Mesendoderm (in vitro differentiated cells): ENCODE measurements around the gene PHF13.

Experiments
- DNase-seq: peaks from one replicate; pipeline ENCODE4 v3.0.0; 2013
- H2AK5ac ChIP-seq: 2 replicates; pipeline ENCODE4 v1.6.1; 2013; ENCODE audit warnings: low read length, inconsistent platforms
- H2BK120ac ChIP-seq: 2 replicates; pipeline ENCODE4 v1.6.1; 2013; ENCODE audit warnings: low read depth, mild to moderate bottlenecking, low read length, moderate library complexity, mixed read lengths
- H2BK15ac ChIP-seq: replicated peaks from 2 replicates; pipeline ENCODE4 v1.6.1; 2013; ENCODE audit warnings: low read depth, mild to moderate bottlenecking, moderate library complexity
- H2BK5ac ChIP-seq: 2 replicates; pipeline ENCODE4 v1.6.1; 2013; ENCODE audit warnings: low read length, inconsistent platforms
- H3K18ac ChIP-seq: 2 replicates; pipeline ENCODE4 v1.6.1; 2013; ENCODE audit warnings: mild to moderate bottlenecking, low read length, mixed read lengths
- H3K23ac ChIP-seq: one replicate; pipeline ENCODE4 v1.6.1; 2013; ENCODE audit warnings: low read length
- H3K27ac ChIP-seq: 2 replicates; pipeline ENCODE4 v1.5.1; 2013; ENCODE audit warnings: low read depth, mild to moderate bottlenecking, inconsistent platforms, low read length, moderate library complexity
- H3K27me3 ChIP-seq: 2 replicates; pipeline ENCODE4 v1.6.1; 2013; ENCODE audit warnings: low read length, control low read depth, mild to moderate bottlenecking, inconsistent platforms; ENCODE audit not compliant: insufficient read depth, poor library complexity
- H3K36me3 ChIP-seq: 2 replicates; pipeline ENCODE4 v1.6.1; 2013; ENCODE audit warnings: low read length, inconsistent platforms; ENCODE audit not compliant: control insufficient read depth, insufficient read depth
- H3K4ac ChIP-seq: one replicate; pipeline ENCODE4 v1.6.1; 2013; ENCODE audit warnings: low read depth, mild to moderate bottlenecking, low read length, moderate library complexity
- H3K4me1 ChIP-seq: 2 replicates; pipeline ENCODE4 v1.6.1; 2013; ENCODE audit warnings: low read depth, low read length, inconsistent platforms; ENCODE audit not compliant: control insufficient read depth
- H3K4me2 ChIP-seq: 2 replicates; pipeline ENCODE4 v1.6.1; 2013; ENCODE audit warnings: low read length
- H3K4me3 ChIP-seq: 2 replicates; pipeline ENCODE4 v1.5.1; 2013; ENCODE audit warnings: mild to moderate bottlenecking, low read length
- H3K56ac ChIP-seq: one replicate; pipeline ENCODE4 v1.6.1; 2013; ENCODE audit warnings: low read length
- H3K79me1 ChIP-seq: 2 replicates; pipeline ENCODE4 v1.6.1; 2013; ENCODE audit warnings: low read length, inconsistent platforms
- H3K79me2 ChIP-seq: 2 replicates; pipeline ENCODE4 v1.6.1; 2013; ENCODE audit warnings: mild to moderate bottlenecking, low read length; ENCODE audit not compliant: control insufficient read depth, insufficient read depth
- H3K9ac ChIP-seq: 2 replicates; pipeline ENCODE4 v1.6.1; 2013; ENCODE audit warnings: low read length, inconsistent platforms
- H4K5ac ChIP-seq: one replicate; pipeline ENCODE4 v1.6.1; 2013; ENCODE audit warnings: low read length
- H4K8ac ChIP-seq: one replicate; pipeline ENCODE4 v1.6.1; 2013; ENCODE audit warnings: low read depth, mild to moderate bottlenecking, control low read depth, low read length, moderate library complexity
- WGBS: extraction: QIAGEN DNeasy Blood & Tissue Kit; methylation state at CpG from one replicate; pipeline ENCODE4 v1.1.7; 2013; ENCODE audit warnings: low lambda C conversion rate, missing lambda C conversion rate; ENCODE audit not compliant: insufficient coverage; ENCODE audit errors: extremely low coverage; 5-methylcytosine and 5-hydroxymethylcytosine counted together

PHF13 gene

GRCh38 chr1:6580119-6580592 is 33.4 kb upstream of the PHF13 start:
- H2AK5ac ChIP-seq = no peak overlapping the region
- no peak for DNase-seq
- peak overlapping the region; percentile 81 for H3K9ac ChIP-seq
- no peaks in the 10 kb centered on the region for H3K36me3 ChIP-seq
- peak overlapping the region; percentile 88 for H3K56ac ChIP-seq
- no peak overlapping the region for H3K27ac ChIP-seq
- no peak overlapping the region for H2BK5ac ChIP-seq
- no peak overlapping the region for H2BK120ac ChIP-seq
- no peak overlapping the region for H3K4ac ChIP-seq
- no peak overlapping the region for H2BK15ac ChIP-seq
- no peak overlapping the region for H4K5ac ChIP-seq
- WGBS = no CpG with 5 or more reads among the region's 30 CpGs
- peaks cover 8% of the 10 kb centered on the region for H3K79me1 ChIP-seq
- peak overlapping the region; percentile 69 for H3K4me3 ChIP-seq
- no peak overlapping the region for H4K8ac ChIP-seq
- H3K4me2 ChIP-seq = peak overlapping the region; percentile 66
- H3K18ac ChIP-seq = no peak overlapping the region
- H3K27me3 ChIP-seq = no peaks in the 10 kb centered on the region
- peaks cover 3% of the 10 kb centered on the region for H3K4me1 ChIP-seq
- H3K23ac ChIP-seq = no peak overlapping the region
- peaks cover 3% of the 10 kb centered on the region for H3K79me2 ChIP-seq

GRCh38 chr1:6580593-6581409 is 32.7 kb upstream of the PHF13 start:
- Histone ChIP-seq H2BK120ac (no peak overlapping the region), H3K4me1 (peaks cover 3% of the 10 kb centered on the region), H3K27me3 (no peaks in the 10 kb centered on the region), H2BK15ac (no peak overlapping the region), H4K8ac (no peak overlapping the region), H3K4me3 (peak overlapping the region; percentile 69), H3K56ac (peak overlapping the region; percentile 88), H3K9ac (peak overlapping the region; percentile 81), H3K79me2 (peaks cover 3% of the 10 kb centered on the region), H3K36me3 (no peaks in the 10 kb centered on the region), H3K23ac (no peak overlapping the region), H3K79me1 (peaks cover 8% of the 10 kb centered on the region), H3K18ac (no peak overlapping the region), H2AK5ac (no peak overlapping the region), H3K4ac (no peak overlapping the region), H4K5ac (no peak overlapping the region), H2BK5ac (no peak overlapping the region), H3K27ac (no peak overlapping the region), H3K4me2 (peak overlapping the region; percentile 66)
- DNase-seq = peak; percentile 46
- no CpG with 5 or more reads among the region's 19 CpGs for WGBS

GRCh38 chr1:6581561-6582305 is 31.8 kb upstream of the PHF13 start:
- no peak overlapping the region for H3K18ac ChIP-seq
- no peak overlapping the region for H3K4ac ChIP-seq
- no peak overlapping the region for H3K56ac ChIP-seq
- H2BK120ac ChIP-seq = no peak overlapping the region
- no peak overlapping the region for H3K23ac ChIP-seq
- H3K4me2 ChIP-seq = no peak overlapping the region
- H3K27ac ChIP-seq = no peak overlapping the region
- no peak overlapping the region for H3K4me3 ChIP-seq
- no peak overlapping the region for H2BK15ac ChIP-seq
- peaks cover 3% of the 10 kb centered on the region for H3K4me1 ChIP-seq
- H3K27me3 ChIP-seq = no peaks in the 10 kb centered on the region
- H2BK5ac ChIP-seq = no peak overlapping the region
- H3K9ac ChIP-seq = no peak overlapping the region
- H3K36me3 ChIP-seq = no peaks in the 10 kb centered on the region
- H3K79me1 ChIP-seq = peaks cover 8% of the 10 kb centered on the region
- WGBS = no CpG with 5 or more reads among the region's 10 CpGs
- H3K79me2 ChIP-seq = peaks cover 3% of the 10 kb centered on the region
- no peak overlapping the region for H4K5ac ChIP-seq
- no peak overlapping the region for H2AK5ac ChIP-seq
- no peak overlapping the region for H4K8ac ChIP-seq
- no peak for DNase-seq

DNA sequence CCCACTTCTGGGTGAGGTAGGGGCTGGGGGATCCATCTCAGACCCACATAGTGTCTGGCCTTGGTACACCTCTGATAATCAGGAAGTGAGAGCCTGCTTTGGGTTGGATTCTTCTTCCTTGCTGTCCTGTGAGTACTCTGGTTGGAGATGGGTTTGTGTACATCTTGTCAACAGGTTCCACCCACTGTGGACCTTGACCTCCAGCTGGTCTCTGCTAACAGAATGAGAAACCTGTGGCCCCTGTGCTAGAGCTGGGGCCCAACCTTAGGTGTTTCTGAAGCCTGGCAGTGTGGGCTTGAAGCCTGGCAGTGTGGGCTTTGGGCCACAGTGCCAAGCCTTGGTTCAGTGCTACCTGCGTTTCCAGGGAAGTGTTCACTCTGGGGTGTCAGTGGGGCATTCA is 31.2 kb upstream of the PHF13 start:
- H3K36me3 ChIP-seq = no peaks in the 10 kb centered on the region
- H2BK15ac ChIP-seq = no peak overlapping the region
- no peak overlapping the region for H3K4me2 ChIP-seq
- H3K9ac ChIP-seq = no peak overlapping the region
- no peak overlapping the region for H3K27ac ChIP-seq
- H3K4me3 ChIP-seq = no peak overlapping the region
- no peak overlapping the region for H2BK120ac ChIP-seq
- no peak overlapping the region for H3K4ac ChIP-seq
- H3K79me2 ChIP-seq = peaks cover 3% of the 10 kb centered on the region
- no CpG with 5 or more reads among the region's 1 CpG for WGBS
- no peak overlapping the region for H3K18ac ChIP-seq
- no peak overlapping the region for H2AK5ac ChIP-seq
- no peak overlapping the region for H3K23ac ChIP-seq
- H4K8ac ChIP-seq = no peak overlapping the region
- DNase-seq = no peak
- no peak overlapping the region for H2BK5ac ChIP-seq
- peaks cover 8% of the 10 kb centered on the region for H3K79me1 ChIP-seq
- H4K5ac ChIP-seq = no peak overlapping the region
- H3K56ac ChIP-seq = no peak overlapping the region
- peaks cover 3% of the 10 kb centered on the region for H3K4me1 ChIP-seq
- no peaks in the 10 kb centered on the region for H3K27me3 ChIP-seq

DNA sequence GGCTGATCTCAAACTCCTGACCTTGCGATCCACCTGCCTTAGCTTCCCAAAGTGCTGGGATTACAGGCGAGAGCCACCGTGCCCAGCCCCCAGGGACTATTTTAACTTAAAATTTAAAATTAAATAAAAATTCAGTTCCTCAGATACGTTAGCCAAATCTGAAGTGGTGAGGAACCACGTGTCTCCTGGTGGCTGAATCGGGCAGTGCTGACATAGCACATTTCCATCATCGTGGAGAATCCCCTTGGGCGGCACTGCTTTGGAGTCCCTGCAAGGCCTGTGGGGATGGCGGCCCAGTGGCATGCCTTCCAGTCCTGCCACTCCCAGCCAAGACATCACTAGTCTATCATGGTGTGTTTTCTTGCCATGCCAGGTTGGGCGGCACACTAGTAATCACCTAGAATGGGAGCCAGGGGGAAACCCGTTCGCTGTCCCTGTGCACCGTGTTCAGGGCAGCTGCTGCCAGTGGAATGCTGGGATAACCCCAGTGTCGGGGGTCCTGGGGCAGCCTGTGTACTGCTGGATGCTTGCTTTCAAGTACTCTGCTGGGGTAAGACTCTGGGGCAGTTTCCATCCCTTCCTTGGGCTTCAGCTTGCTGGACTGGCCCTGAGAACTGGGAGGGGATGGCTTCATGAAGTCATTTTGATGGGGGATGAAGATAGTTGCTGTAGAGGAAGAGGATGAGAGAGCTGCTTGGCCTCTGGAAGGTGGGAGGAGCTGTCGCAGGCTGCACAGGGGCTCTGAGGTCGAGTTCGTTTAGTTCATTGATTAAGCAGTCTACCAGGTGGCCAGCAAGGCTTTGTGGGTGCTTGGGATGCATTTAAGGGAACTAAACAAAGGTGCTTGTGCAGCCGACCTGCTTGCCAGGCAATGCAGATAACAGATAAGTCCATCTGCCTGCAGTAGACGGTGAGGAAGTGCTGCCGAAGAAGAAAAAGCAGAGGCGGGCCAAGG is 29.1 kb upstream of the PHF13 start:
- Histone ChIP-seq H4K5ac (no peak overlapping the region), H3K27me3 (no peaks in the 10 kb centered on the region), H2BK5ac (no peak overlapping the region), H3K4me3 (no peak overlapping the region), H2AK5ac (no peak overlapping the region), H3K4ac (no peak overlapping the region), H3K79me1 (peaks cover 8% of the 10 kb centered on the region), H2BK120ac (no peak overlapping the region), H3K36me3 (no peaks in the 10 kb centered on the region), H3K27ac (no peak overlapping the region), H3K56ac (no peak overlapping the region), H3K23ac (no peak overlapping the region), H4K8ac (no peak overlapping the region), H3K79me2 (peaks cover 3% of the 10 kb centered on the region), H3K4me1 (peaks cover under 1% of the 10 kb centered on the region), H2BK15ac (no peak overlapping the region), H3K9ac (no peak overlapping the region), H3K4me2 (no peak overlapping the region), H3K18ac (no peak overlapping the region)
- DNase-seq = no peak
- WGBS = no CpG with 5 or more reads among the region's 21 CpGs
